ENCODE measurements around the gene PFAS.

DNA sequence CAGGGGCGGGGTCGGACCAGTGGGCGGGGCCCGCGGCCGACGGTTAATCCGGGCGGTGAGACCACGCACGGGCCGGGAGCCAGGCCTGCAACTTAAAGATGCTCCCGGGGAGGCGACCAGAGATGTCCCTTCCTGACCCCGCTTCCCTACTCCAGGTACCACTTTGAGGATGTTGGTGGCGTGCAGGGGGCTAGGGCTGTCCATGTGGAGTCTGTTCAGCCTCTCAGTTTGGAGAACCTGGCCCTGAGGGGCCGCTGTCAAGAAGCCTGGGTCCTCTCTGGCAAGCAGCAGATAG, 40.0 kb downstream of the PFAS start:
- TF ChIP-seq, protein P1, sequence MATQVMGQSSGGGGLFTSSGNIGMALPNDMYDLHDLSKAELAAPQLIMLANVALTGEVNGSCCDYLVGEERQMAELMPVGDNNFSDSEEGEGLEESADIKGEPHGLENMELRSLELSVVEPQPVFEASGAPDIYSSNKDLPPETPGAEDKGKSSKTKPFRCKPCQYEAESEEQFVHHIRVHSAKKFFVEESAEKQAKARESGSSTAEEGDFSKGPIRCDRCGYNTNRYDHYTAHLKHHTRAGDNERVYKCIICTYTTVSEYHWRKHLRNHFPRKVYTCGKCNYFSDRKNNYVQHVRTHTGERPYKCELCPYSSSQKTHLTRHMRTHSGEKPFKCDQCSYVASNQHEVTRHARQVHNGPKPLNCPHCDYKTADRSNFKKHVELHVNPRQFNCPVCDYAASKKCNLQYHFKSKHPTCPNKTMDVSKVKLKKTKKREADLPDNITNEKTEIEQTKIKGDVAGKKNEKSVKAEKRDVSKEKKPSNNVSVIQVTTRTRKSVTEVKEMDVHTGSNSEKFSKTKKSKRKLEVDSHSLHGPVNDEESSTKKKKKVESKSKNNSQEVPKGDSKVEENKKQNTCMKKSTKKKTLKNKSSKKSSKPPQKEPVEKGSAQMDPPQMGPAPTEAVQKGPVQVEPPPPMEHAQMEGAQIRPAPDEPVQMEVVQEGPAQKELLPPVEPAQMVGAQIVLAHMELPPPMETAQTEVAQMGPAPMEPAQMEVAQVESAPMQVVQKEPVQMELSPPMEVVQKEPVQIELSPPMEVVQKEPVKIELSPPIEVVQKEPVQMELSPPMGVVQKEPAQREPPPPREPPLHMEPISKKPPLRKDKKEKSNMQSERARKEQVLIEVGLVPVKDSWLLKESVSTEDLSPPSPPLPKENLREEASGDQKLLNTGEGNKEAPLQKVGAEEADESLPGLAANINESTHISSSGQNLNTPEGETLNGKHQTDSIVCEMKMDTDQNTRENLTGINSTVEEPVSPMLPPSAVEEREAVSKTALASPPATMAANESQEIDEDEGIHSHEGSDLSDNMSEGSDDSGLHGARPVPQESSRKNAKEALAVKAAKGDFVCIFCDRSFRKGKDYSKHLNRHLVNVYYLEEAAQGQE (IDR thresholded peaks at IDR 0.05; ENCODE audit: borderline replicate concordance), result no peak
- TF ChIP-seq, protein P2, sequence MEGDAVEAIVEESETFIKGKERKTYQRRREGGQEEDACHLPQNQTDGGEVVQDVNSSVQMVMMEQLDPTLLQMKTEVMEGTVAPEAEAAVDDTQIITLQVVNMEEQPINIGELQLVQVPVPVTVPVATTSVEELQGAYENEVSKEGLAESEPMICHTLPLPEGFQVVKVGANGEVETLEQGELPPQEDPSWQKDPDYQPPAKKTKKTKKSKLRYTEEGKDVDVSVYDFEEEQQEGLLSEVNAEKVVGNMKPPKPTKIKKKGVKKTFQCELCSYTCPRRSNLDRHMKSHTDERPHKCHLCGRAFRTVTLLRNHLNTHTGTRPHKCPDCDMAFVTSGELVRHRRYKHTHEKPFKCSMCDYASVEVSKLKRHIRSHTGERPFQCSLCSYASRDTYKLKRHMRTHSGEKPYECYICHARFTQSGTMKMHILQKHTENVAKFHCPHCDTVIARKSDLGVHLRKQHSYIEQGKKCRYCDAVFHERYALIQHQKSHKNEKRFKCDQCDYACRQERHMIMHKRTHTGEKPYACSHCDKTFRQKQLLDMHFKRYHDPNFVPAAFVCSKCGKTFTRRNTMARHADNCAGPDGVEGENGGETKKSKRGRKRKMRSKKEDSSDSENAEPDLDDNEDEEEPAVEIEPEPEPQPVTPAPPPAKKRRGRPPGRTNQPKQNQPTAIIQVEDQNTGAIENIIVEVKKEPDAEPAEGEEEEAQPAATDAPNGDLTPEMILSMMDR (IDR thresholded peaks at IDR 0.05; ENCODE audit: poor library complexity, severe bottlenecking), result no peak
- TF ChIP-seq EP300 (conservative IDR thresholded peaks at IDR 0.05; ENCODE audit: poor library complexity, severe bottlenecking), result no peak
- TF ChIP-seq MXI1 (conservative IDR thresholded peaks at IDR 0.05; ENCODE audit: poor library complexity, severe bottlenecking), result no peak
